Endothelial cell of umbilical vein (primary cell): ENCODE data around the gene SERPINB5. TPM values are rescaled to one million over a fixed set of nuclear protein-coding genes. Genes with fewer than 3 reads are reported as not detected.

Experiments
- Bru-seq: library from RNA; stranded (reverse); fragments of 400-500 nt; gene quantifications from one replicate; lab custom pipeline; 2021; lab: Mats Ljungman, UMichigan
- BruChase-seq, 2 experiments: library from RNA; stranded (reverse); fragments of 400-500 nt; gene quantifications; one replicate each; lab custom pipeline; 2021; lab: Mats Ljungman, UMichigan
- BruUV-seq: library from RNA; stranded (reverse); fragments of 400-500 nt; replicated peaks from 2 replicates; lab custom pipeline; 2021; lab: Mats Ljungman, UMichigan
- CTCF ChIA-PET: fragments of 300-600, 350-600 bp; sonication (Branson Sonifier 250); formaldehyde crosslinking; loops from one replicate; lab custom pipeline; 2021; ENCODE audit warnings: antibody characterized with exemption, inconsistent platforms; lab: Charles Lee
- POLR2A ChIA-PET: fragments of 300-600, 350-600 bp; sonication (Branson Sonifier 250); formaldehyde crosslinking; loops from one replicate; lab custom pipeline; 2021; ENCODE audit warnings: antibody characterized with exemption, inconsistent platforms; lab: Charles Lee
- DNase-seq: peaks from one replicate; pipeline ENCODE4 v3.0.0-alpha.2; 2011; ENCODE audit warnings: low read depth, low spot score
- FAIRE-seq: peaks from 2 replicates; lab custom pipeline; 2011; peaks lifted over from hg19 to GRCh38; lab: Jason Lieb, UNC
- H2AFZ ChIP-seq: 2 replicates; pipeline ENCODE4 v1.6.0; 2012; ENCODE audit warnings: low read depth, low read length, control low read depth, inconsistent platforms
- H3K27ac ChIP-seq: 2 replicates; pipeline ENCODE4 v1.5.1; 2011; ENCODE audit warnings: low read depth, mild to moderate bottlenecking, control low read depth, low read length, moderate library complexity; ENCODE audit not compliant: insufficient read depth
- H3K27me3 ChIP-seq, 2 experiments: 2 replicates each; pipeline versions ENCODE4 v1.6.0 to v1.6.1; 2011; ENCODE audit warnings: low read length in 2 of 2, mixed read lengths in 1 of 2; ENCODE audit not compliant: control insufficient read depth in 2 of 2, insufficient read depth in 2 of 2
- H3K36me3 ChIP-seq, 2 experiments: 2 replicates in 1 of 2; 3 replicates in 1 of 2; pipeline ENCODE4 v1.5.1; 2011; ENCODE audit warnings: low read length in 2 of 2, mild to moderate bottlenecking in 1 of 2, moderate library complexity in 1 of 2; ENCODE audit not compliant: control insufficient read depth in 2 of 2, insufficient read depth in 2 of 2; ENCODE audit errors: extremely low read depth in 1 of 2
- H3K4me1 ChIP-seq: 3 replicates; pipeline ENCODE4 v1.5.1; 2011; ENCODE audit warnings: mild to moderate bottlenecking, low read length; ENCODE audit not compliant: control insufficient read depth, insufficient read depth; ENCODE audit errors: extremely low read depth
- H3K4me2 ChIP-seq: 2 replicates; pipeline ENCODE4 v1.6.1; 2011; ENCODE audit warnings: low read length, control low read depth, mixed read lengths; ENCODE audit not compliant: insufficient read depth
- H3K4me3 ChIP-seq, 3 experiments: fragments of 200-600 bp in 1 of 3; sonication (generic), shearing (Covaris generic) in 1 of 3; replicated peaks in 1 of 3; 2 replicates each; pipeline ENCODE4 v1.5.1; 2011 to 2016; ENCODE audit warnings: control low read depth in 3 of 3, low read length in 3 of 3, mild to moderate bottlenecking in 2 of 3, inconsistent platforms in 1 of 3, low read depth in 1 of 3, moderate library complexity in 1 of 3; ENCODE audit not compliant: insufficient read depth in 1 of 3
- H3K79me2 ChIP-seq: 2 replicates; pipeline ENCODE4 v1.6.0; 2012; ENCODE audit warnings: low read length, inconsistent platforms; ENCODE audit not compliant: control insufficient read depth, insufficient read depth
- H3K9ac ChIP-seq: replicated peaks from 2 replicates; pipeline ENCODE3; 2011; ENCODE audit warnings: low read length, control low read depth; ENCODE audit not compliant: insufficient read depth; ENCODE audit errors: extremely low read depth
- H3K9me1 ChIP-seq: replicated peaks from 3 replicates; pipeline ENCODE4 v1.6.0; 2011; ENCODE audit warnings: mild to moderate bottlenecking, low read length; ENCODE audit not compliant: control insufficient read depth, insufficient read depth; ENCODE audit errors: extremely low read depth
- H3K9me3 ChIP-seq: replicated peaks from 2 replicates; pipeline ENCODE4 v1.5.1; 2012; ENCODE audit warnings: low read length, inconsistent platforms; ENCODE audit not compliant: control insufficient read depth, insufficient read depth
- H4K20me1 ChIP-seq: replicated peaks from 2 replicates; pipeline ENCODE3; 2011; ENCODE audit warnings: mild to moderate bottlenecking, low read length; ENCODE audit not compliant: control insufficient read depth, insufficient read depth; ENCODE audit errors: extremely low read depth
- CTCF ChIP-seq, 2 donors: IDR thresholded peaks; 1 replicate in 1 of 2; 2 replicates in 1 of 2; pipeline ENCODE4 v1.5.1; 2011; ENCODE audit warnings: low read length in 2 of 2, mild to moderate bottlenecking in 2 of 2, moderate library complexity in 2 of 2, control low read depth in 1 of 2, inconsistent platforms in 1 of 2, low read depth in 1 of 2; ENCODE audit not compliant: insufficient read depth in 1 of 2; ENCODE audit errors: extremely low read depth in 1 of 2
- EZH2 ChIP-seq: IDR thresholded peaks from 2 replicates; pipeline ENCODE4 v1.6.1; 2012; ENCODE audit warnings: borderline replicate concordance, low read depth, mild to moderate bottlenecking, moderate library complexity, low read length, inconsistent platforms; ENCODE audit not compliant: severe bottlenecking
- FOS ChIP-seq: IDR thresholded peaks from 2 replicates; pipeline ENCODE4 v1.6.1; 2011; ENCODE audit warnings: mild to moderate bottlenecking, low read length, moderate library complexity, borderline replicate concordance; ENCODE audit not compliant: insufficient read depth
- GATA2 ChIP-seq: IDR thresholded peaks from 2 replicates; pipeline ENCODE4 v1.7.0; 2011; ENCODE audit warnings: low read depth, mild to moderate bottlenecking, moderate library complexity, mixed read lengths, low read length; ENCODE audit not compliant: insufficient read length, insufficient read depth
- JUN ChIP-seq: IDR thresholded peaks from 2 replicates; pipeline ENCODE4 v1.6.1; 2011; ENCODE audit warnings: borderline replicate concordance, low read depth; ENCODE audit not compliant: insufficient read length, insufficient read depth
- POLR2AphosphoS5 ChIP-seq: IDR thresholded peaks from 2 replicates; pipeline ENCODE4 v1.6.1; 2012; ENCODE audit warnings: low read depth, mild to moderate bottlenecking, control low read depth, low read length, moderate library complexity; ENCODE audit not compliant: insufficient read depth
- dilution Hi-C: fragments of 300-500 bp; cut with MboI; formaldehyde crosslinking; loops from one replicate; pipeline ENCODE4 v1.15.0; 2019; ENCODE audit warnings: low sequenced_read_pairs; ENCODE audit not compliant: extremely low pct_ligation_motif_present
- intact Hi-C: fragments of 100-400 bp; cut with micrococcal nuclease; formaldehyde crosslinking; loops from one replicate; pipeline ENCODE4 v1.10.0; 2022
- long read RNA-seq: library from polyadenylated mRNA; stranded (forward); transcript quantifications from one replicate; pipeline ENCODE4 v2.0.0, GENCODE V29; 2021
- polyA minus RNA-seq, 3 experiments: library from RNA; depleted of rRNA, polyadenylated mRNA; stranded (reverse); fragments of >200 nt; gene quantifications; 1 replicate in 1 of 3; 2 replicates in 2 of 3; pipeline ENCODE4 v1.2.3, GENCODE V29; 2011
- polyA plus RNA-seq, 4 experiments: library from polyadenylated mRNA; depleted of rRNA in 3 of 4; stranded (reverse) in 3 of 4; unstranded in 1 of 4; fragments of >200 nt; gene quantifications; 2 replicates each; pipeline versions ENCODE4 v1.2.1 to v1.2.3, GENCODE V29; 2011 to 2012; ENCODE audit warnings: missing spikeins in 1 of 4
- total RNA-seq: library from RNA; stranded (reverse); gene quantifications from 2 replicates; pipeline ENCODE4 v1.2.3, GENCODE V29; 2021

SERPINB5 gene
- not detected in 2 replicates for total RNA-seq
- not detected in 2 replicates for polyA plus RNA-seq
- not detected in 2 replicates for polyA plus RNA-seq (2011; cell fraction: cytosol; rRNA removed)
- not detected in 2 replicates for polyA plus RNA-seq (2011; cell fraction: nucleus; rRNA removed)
- polyA plus RNA-seq (2012), result not detected in 2 replicates
- not detected in 2 replicates for polyA minus RNA-seq
- polyA minus RNA-seq (2011; cell fraction: cytosol; rRNA and poly(A)+ RNA removed), result 37.0 TPM
- polyA minus RNA-seq (2011; cell fraction: nucleus; rRNA and poly(A)+ RNA removed), result 0.19 TPM in 1 of 2 replicates, not detected in the other
- percentile 22 among the genes with signal in this experiment for Bru-seq, nascent RNA
- percentile 27 among the genes with signal in this experiment for BruChase-seq, experiment 1, labeled RNA remaining after a 6-hour chase
- BruChase-seq, experiment 2, labeled RNA remaining after a 2-hour chase, result percentile 23 among the genes with signal in this experiment
- long read RNA-seq, result 0 reads

GRCh38 chr18:63476668-63477067, at the start of gene SERPINB5:
TSS of gene SERPINB5 (plus strand) at chr18:63476958. CDS start at chr18:63484429, 7,471 bp downstream.
- Histone ChIP-seq H3K4me1 (no peaks in the 10 kb centered on the region), H3K9me1 (no peaks in the 10 kb centered on the region), H3K4me2 (no peak within 1 kb of the TSS), H2AFZ (no peak within 1 kb of the TSS), H3K4me3 (no peak within 1 kb of the TSS), H3K9ac (no peak within 1 kb of the TSS), H3K79me2 (no peaks in the 10 kb centered on the region), H3K27me3 (peaks cover 0 to 2% of the 10 kb centered on the region in 2 experiments), H3K9me3 (no peaks in the 10 kb centered on the region), H3K27ac (no peak within 1 kb of the TSS), H3K36me3 (no peaks in the 10 kb centered on the region), H4K20me1 (no peaks in the 10 kb centered on the region)
- DNase-seq (no peak), FAIRE-seq (no peak)
- dilution Hi-C loops, result no loop called here
- POLR2A ChIA-PET, result no interaction called here
- no TSS peak for BruUV-seq
- intact Hi-C loops, result no loop called here
- TF ChIP-seq POLR2AphosphoS5 (no peak), GATA2 (no peak), CTCF (IDR thresholded peaks at IDR 0.05; ENCODE audit: extremely low read depth in 1 of 2, insufficient read depth in 1 of 2, low read depth in 1 of 2, low read length in 2 of 2) (no peak), JUN (no peak), EZH2 (no peak), FOS (no peak)
- CTCF ChIA-PET, result interaction anchor here (1.0 to 1.7 kb wide), 2 partner anchors 13 to 20 kb away, joined by 3 to 6 read pairs; no protein-coding TSS in a partner anchor
